ENCODE data around the gene EFNA5.

The EFNA5 gene

DNA sequence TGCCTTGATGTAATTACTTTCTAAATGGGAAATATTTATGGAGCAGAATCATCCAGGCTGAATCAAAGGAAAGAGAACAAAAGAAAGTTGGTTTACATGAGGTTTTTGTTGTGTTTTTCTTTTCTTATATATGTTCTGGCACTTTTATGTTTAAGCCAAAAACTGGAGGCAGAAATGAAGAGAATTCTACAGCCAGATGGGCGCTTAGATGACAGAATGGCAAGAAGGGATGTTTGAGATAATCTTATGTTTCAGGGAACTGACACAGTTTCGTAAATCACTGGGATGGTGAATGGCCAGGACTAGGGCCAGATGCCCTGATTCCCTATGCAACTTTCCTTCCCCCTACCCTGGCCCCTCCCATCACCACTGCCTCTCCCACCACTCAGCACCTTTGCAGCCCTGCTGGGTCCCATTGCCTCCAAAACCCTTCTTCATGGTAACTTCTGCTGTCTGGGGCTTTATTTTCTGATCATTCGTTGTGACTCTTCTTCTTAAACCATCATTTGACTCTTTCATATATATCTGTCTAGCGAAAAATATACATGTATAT is 111.8 kb downstream of the EFNA5 start:
- Histone ChIP-seq H3K79me2 (ENCODE audit: control insufficient read depth, insufficient read depth, low read length, unreplicated experiment) (peaks cover 31% of the 10 kb centered on the region), H2AFZ (ENCODE audit: low read length, unreplicated experiment) (no peak overlapping the region), H3K4me3 (ENCODE audit: low read depth, low read length) (no peak overlapping the region), H3K36me3 (ENCODE audit: insufficient read depth, low read length) (no peaks in the 10 kb centered on the region), H3K27ac (ENCODE audit: low read depth, low read length) (no peak overlapping the region), H3K4me1 (ENCODE audit: control insufficient read depth, insufficient read depth, low read length, unreplicated experiment) (peaks cover 19% of the 10 kb centered on the region), H3K27me3 (ENCODE audit: insufficient read depth, low read length) (no peaks in the 10 kb centered on the region)

DNA sequence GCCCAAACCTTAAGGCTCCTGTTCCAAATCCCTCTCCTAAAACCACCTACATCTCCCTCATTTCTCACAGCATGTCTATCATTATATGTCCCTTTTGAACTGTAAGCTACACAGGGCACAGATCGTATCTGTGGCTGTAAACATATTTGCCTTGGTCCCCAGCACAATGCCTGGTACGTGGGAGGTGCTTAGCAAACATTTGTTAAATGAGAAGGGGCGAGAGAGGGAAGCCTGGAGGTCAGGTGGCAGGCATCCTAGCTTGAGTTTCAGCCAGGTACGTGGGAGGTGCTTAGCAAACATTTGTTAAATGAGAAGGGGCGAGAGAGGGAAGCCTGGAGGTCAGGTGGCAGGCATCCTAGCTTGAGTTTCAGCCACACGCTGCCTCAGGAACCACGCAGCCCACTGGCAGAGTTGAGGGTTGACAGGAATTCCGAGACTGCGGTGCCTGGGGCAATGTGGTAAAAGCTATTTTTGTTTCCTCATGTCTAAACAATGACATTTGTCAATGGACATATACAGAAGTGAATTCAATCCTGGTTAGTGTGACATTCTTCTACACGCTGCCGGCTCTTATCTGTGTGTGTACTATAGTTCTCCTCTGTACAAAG is 113.6 kb downstream of the EFNA5 start:
- H3K27ac ChIP-seq (ENCODE audit: low read depth, low read length), result no peak overlapping the region

DNA sequence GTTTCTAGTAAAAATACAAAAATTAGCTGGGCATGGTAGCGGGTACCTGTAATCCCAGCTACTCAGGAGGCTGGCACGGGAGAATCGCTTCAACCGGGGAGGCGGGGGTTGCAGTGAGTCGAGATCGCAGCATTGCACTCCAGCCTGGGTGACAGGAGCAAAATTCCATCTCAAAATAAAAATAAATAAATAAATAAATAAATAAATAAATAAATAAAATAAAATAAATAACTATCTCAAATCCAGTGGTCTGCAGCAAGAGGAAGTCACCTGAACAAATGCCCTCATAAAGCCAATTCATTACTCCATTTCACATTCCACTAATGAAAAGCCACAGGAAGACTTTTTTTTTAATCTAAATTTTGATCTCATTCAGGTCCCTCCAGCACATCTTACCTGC is 114.2 kb downstream of the EFNA5 start:
- H3K27ac ChIP-seq (ENCODE audit: low read depth, low read length), result no peak overlapping the region
- H2AFZ ChIP-seq (ENCODE audit: low read length, unreplicated experiment), result no peak overlapping the region

More for the DNA sequence above, 113.6 kb downstream of the EFNA5 start:
- peaks cover 33% of the 10 kb centered on the region for H3K4me1 ChIP-seq (ENCODE audit: control insufficient read depth, insufficient read depth, low read length, unreplicated experiment)
- H2AFZ ChIP-seq (ENCODE audit: low read length, unreplicated experiment), result no peak overlapping the region
- H3K79me2 ChIP-seq (ENCODE audit: control insufficient read depth, insufficient read depth, low read length, unreplicated experiment), result peaks cover 32% of the 10 kb centered on the region
- H3K4me3 ChIP-seq (ENCODE audit: low read depth, low read length), result no peak overlapping the region
- no peaks in the 10 kb centered on the region for H3K36me3 ChIP-seq (ENCODE audit: insufficient read depth, low read length)
- H3K27me3 ChIP-seq (ENCODE audit: insufficient read depth, low read length), result no peaks in the 10 kb centered on the region

DNA sequence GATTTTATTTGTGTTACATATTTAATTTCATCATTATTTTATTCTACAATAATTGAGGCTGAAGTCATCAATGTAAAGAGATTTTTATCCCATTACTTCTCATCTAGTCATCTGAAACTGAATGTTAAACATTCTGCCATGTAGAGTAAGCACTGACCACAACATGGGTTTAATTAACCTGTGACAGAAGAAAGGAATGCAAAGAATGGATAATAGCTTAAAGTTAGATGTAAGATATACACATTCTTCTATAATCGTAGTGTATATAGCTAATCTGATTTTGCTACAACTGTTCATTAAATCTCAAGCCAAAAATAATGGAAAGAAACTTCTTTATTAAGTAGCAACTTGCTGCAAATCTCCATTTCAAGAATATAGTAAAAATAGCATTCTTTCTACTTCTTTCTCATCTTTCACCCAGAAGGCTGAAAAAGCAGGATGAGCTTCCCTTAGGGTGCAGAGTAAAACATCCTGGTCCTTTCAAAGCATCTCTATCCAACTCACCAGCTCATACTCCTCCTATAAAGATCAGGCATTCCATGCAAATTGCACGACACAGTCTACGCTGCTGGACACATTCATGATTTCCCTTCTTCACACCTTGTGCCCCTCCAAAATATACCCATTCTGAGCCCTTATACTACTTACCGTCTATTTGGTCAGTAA is 115.2 kb downstream of the EFNA5 start:
- Histone ChIP-seq H3K27ac (ENCODE audit: low read depth, low read length) (peak overlapping the region; percentile 39), H3K4me1 (ENCODE audit: control insufficient read depth, insufficient read depth, low read length, unreplicated experiment) (peaks cover 33% of the 10 kb centered on the region), H3K4me3 (ENCODE audit: low read depth, low read length) (no peak overlapping the region), H3K27me3 (ENCODE audit: insufficient read depth, low read length) (no peaks in the 10 kb centered on the region), H2AFZ (ENCODE audit: low read length, unreplicated experiment) (no peak overlapping the region), H3K79me2 (ENCODE audit: control insufficient read depth, insufficient read depth, low read length, unreplicated experiment) (peaks cover 32% of the 10 kb centered on the region), H3K36me3 (ENCODE audit: insufficient read depth, low read length) (no peaks in the 10 kb centered on the region)

More for the DNA sequence above, 114.2 kb downstream of the EFNA5 start:
- Histone ChIP-seq H3K4me1 (ENCODE audit: control insufficient read depth, insufficient read depth, low read length, unreplicated experiment) (peaks cover 33% of the 10 kb centered on the region), H3K4me3 (ENCODE audit: low read depth, low read length) (no peak overlapping the region), H3K27me3 (ENCODE audit: insufficient read depth, low read length) (no peaks in the 10 kb centered on the region), H3K36me3 (ENCODE audit: insufficient read depth, low read length) (no peaks in the 10 kb centered on the region), H3K79me2 (ENCODE audit: control insufficient read depth, insufficient read depth, low read length, unreplicated experiment) (peaks cover 31% of the 10 kb centered on the region)

DNA sequence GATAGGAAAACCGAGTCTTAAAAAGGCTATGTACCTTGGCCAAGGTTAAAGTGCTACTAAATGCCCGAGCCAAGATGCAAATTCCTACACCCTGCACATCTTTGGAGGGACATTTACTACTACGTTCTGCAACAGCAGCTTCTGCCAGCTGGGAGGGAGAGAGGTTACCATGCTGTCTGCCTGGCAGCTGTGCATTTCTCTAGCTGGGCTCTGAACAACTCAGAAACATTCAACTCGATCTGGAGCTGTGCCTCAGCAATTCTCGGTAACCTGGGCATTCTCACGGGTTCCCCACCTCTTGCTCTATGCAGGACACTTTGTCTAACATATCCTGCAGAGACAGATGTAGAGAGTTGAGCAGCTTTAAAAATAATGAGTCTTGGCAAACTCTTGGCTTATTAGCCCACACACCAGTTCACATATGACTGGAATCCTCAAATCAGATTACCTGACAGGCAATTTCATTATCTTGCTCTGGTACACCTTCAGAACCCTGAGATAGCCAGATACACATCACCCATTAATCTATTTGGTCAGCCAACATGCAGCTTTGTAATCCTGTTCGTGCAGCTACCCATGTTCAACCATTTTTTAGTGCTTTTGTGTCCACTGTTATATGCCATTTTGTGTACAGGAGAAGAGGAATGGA is 115.8 kb downstream of the EFNA5 start:
- Histone ChIP-seq H2AFZ (ENCODE audit: low read length, unreplicated experiment) (no peak overlapping the region), H3K27me3 (ENCODE audit: insufficient read depth, low read length) (no peaks in the 10 kb centered on the region)

DNA sequence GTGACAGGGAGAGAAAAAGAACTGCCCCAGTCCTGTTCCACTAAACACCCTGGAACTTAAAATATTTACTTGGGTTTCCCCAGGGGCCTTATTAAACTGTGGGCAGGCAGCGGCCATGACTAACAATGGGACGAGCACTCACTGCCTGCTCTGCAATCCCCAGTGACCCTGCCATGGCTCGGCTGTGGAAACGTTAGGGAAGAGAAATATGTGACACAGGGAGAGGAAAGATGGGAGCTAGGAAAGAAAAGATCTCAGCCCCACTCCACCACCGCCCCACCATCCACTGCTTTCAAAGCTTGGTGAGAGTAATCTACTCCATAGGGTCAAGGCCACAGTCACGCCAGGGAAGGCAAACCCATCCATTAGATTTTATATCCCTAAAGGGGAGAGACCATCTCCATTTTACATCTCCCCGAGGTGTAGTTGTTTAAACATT is 117.6 kb downstream of the EFNA5 start:
- Histone ChIP-seq H2AFZ (ENCODE audit: low read length, unreplicated experiment) (peak overlapping the region; percentile 62), H3K4me1 (ENCODE audit: control insufficient read depth, insufficient read depth, low read length, unreplicated experiment) (peaks cover 38% of the 10 kb centered on the region), H3K27ac (ENCODE audit: low read depth, low read length) (peak overlapping the region; percentile 24)

More for the DNA sequence above, 115.8 kb downstream of the EFNA5 start:
- Histone ChIP-seq H3K4me1 (ENCODE audit: control insufficient read depth, insufficient read depth, low read length, unreplicated experiment) (peaks cover 33% of the 10 kb centered on the region), H3K79me2 (ENCODE audit: control insufficient read depth, insufficient read depth, low read length, unreplicated experiment) (peaks cover 31% of the 10 kb centered on the region), H3K36me3 (ENCODE audit: insufficient read depth, low read length) (no peaks in the 10 kb centered on the region), H3K27ac (ENCODE audit: low read depth, low read length) (peak overlapping the region; percentile 39), H3K4me3 (ENCODE audit: low read depth, low read length) (no peak overlapping the region)

DNA sequence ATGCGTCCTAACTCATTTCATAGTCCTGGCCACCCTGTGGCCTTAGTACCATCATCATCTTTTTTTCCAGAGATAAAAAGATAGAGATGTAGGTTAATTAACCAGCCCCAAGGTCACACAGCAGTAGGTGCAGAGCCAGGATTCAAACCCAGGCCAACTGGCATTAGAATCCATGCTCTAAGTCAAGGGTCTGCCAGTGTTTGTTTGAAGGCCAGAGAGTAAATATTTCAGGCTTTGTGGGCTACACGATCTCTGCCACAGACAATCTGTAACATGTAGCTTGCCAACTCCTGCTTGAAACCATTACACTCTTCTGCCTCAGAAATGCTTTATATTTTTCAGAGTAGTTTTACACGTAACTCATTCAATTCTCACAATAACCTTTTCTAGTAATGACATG is 119.6 kb downstream of the EFNA5 start:
- peaks cover 29% of the 10 kb centered on the region for H3K79me2 ChIP-seq (ENCODE audit: control insufficient read depth, insufficient read depth, low read length, unreplicated experiment)
- H3K27me3 ChIP-seq (ENCODE audit: insufficient read depth, low read length), result no peaks in the 10 kb centered on the region
- no peak overlapping the region for H3K27ac ChIP-seq (ENCODE audit: low read depth, low read length)
- peaks cover 35% of the 10 kb centered on the region for H3K4me1 ChIP-seq (ENCODE audit: control insufficient read depth, insufficient read depth, low read length, unreplicated experiment)
- no peak overlapping the region for H3K4me3 ChIP-seq (ENCODE audit: low read depth, low read length)
- H3K36me3 ChIP-seq (ENCODE audit: insufficient read depth, low read length), result no peaks in the 10 kb centered on the region
- H2AFZ ChIP-seq (ENCODE audit: low read length, unreplicated experiment), result no peak overlapping the region

More for the DNA sequence above, 117.6 kb downstream of the EFNA5 start:
- Histone ChIP-seq H3K79me2 (ENCODE audit: control insufficient read depth, insufficient read depth, low read length, unreplicated experiment) (peaks cover 34% of the 10 kb centered on the region), H3K4me3 (ENCODE audit: low read depth, low read length) (peak overlapping the region; percentile 14; the same call in 1 of the 2 replicates), H3K27me3 (ENCODE audit: insufficient read depth, low read length) (no peaks in the 10 kb centered on the region), H3K36me3 (ENCODE audit: insufficient read depth, low read length) (no peaks in the 10 kb centered on the region)

DNA sequence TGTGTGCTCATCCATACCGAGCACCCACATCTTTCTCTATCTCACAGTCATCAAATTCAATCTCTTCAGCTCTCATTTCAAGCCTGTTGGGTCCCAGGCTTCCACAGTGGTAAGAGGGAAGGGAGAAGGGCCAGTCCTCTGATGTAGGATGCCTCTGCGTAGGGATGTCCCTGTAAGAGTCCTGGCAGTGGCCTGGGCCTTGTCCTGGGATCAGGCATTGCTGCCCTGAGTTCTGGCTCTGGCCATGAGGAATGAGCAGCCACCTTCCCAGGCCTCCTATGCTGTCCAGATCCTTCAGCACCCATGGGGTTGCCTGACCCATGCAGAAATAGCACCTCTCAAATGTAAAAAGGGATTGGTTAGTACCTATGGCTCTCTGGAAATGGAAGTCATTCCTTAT is 121.2 kb downstream of the EFNA5 start:
- peaks cover 19% of the 10 kb centered on the region for H3K4me1 ChIP-seq (ENCODE audit: control insufficient read depth, insufficient read depth, low read length, unreplicated experiment)
- no peak overlapping the region for H3K27ac ChIP-seq (ENCODE audit: low read depth, low read length)
- H3K27me3 ChIP-seq (ENCODE audit: insufficient read depth, low read length), result no peaks in the 10 kb centered on the region
- no peaks in the 10 kb centered on the region for H3K36me3 ChIP-seq (ENCODE audit: insufficient read depth, low read length)
- H3K79me2 ChIP-seq (ENCODE audit: control insufficient read depth, insufficient read depth, low read length, unreplicated experiment), result peaks cover 23% of the 10 kb centered on the region
- H2AFZ ChIP-seq (ENCODE audit: low read length, unreplicated experiment), result no peak overlapping the region
- H3K4me3 ChIP-seq (ENCODE audit: low read depth, low read length), result no peak overlapping the region

DNA sequence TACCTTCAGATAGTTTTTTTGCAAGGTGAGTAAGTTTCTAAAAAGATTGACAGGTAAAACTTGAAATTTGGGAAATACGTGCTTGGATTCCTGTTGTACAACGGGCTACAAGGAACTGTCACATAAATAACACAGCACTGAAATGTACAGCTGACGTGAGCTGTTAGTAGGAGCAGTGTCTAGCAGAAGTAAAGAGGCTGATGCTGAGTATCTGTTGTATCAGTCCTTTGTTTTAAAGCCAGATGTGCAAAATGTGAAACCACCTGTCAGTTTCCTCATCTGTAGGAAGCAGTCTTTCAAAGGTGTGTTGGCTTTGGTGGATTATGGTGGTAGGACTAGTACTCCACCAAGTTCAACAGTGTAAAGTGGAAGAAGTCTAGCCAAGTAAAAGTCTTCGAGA is 122.3 kb downstream of the EFNA5 start:
- no peak overlapping the region for H3K27ac ChIP-seq (ENCODE audit: low read depth, low read length)
- peaks cover 28% of the 10 kb centered on the region for H3K79me2 ChIP-seq (ENCODE audit: control insufficient read depth, insufficient read depth, low read length, unreplicated experiment)
- no peaks in the 10 kb centered on the region for H3K27me3 ChIP-seq (ENCODE audit: insufficient read depth, low read length)
- no peak overlapping the region for H2AFZ ChIP-seq (ENCODE audit: low read length, unreplicated experiment)
- no peak overlapping the region for H3K4me3 ChIP-seq (ENCODE audit: low read depth, low read length)
- H3K4me1 ChIP-seq (ENCODE audit: control insufficient read depth, insufficient read depth, low read length, unreplicated experiment), result peaks cover 26% of the 10 kb centered on the region
- H3K36me3 ChIP-seq (ENCODE audit: insufficient read depth, low read length), result no peaks in the 10 kb centered on the region

DNA sequence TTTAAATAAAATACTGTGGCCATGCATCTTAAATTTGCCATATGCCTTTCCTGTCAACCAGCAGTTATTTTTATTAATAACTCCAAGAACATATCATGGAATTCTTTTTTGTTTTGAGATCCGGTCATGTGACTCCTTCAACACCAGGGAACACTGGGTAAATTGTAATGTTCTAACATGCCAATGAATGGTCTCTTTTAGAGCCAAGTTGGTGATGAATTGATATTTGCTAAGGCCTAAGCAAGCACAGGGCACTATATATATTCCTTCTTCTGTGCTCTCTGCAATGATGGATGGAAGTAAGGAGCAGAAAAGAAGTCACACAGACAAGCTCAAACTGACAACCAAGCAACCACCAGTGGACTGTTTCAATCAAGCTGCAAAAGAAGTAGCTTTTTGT is 124.0 kb downstream of the EFNA5 start:
- Histone ChIP-seq H3K27me3 (ENCODE audit: insufficient read depth, low read length) (no peaks in the 10 kb centered on the region), H3K4me3 (ENCODE audit: low read depth, low read length) (no peak overlapping the region), H3K79me2 (ENCODE audit: control insufficient read depth, insufficient read depth, low read length, unreplicated experiment) (peaks cover 22% of the 10 kb centered on the region), H3K27ac (ENCODE audit: low read depth, low read length) (no peak overlapping the region), H3K4me1 (ENCODE audit: control insufficient read depth, insufficient read depth, low read length, unreplicated experiment) (peaks cover 24% of the 10 kb centered on the region), H2AFZ (ENCODE audit: low read length, unreplicated experiment) (no peak overlapping the region), H3K36me3 (ENCODE audit: insufficient read depth, low read length) (no peaks in the 10 kb centered on the region)

All from ACC112 (cell line).